Lower leg skin (tissue), 4 donors: ENCODE results near the gene SELENOM. TPM values are rescaled to one million over a fixed set of nuclear protein-coding genes. Genes with fewer than 3 reads are reported as not detected.

ENCODE experiments used
- DNase-seq, 2 donors: peaks; one replicate each; pipeline ENCODE4 v3.0.0-alpha.2; 2019; ENCODE audit warnings: low spot score in 2 of 2
- H3K4me3 ChIP-seq: fragments of 200-600 bp; sonication (generic); 2 replicates; pipeline ENCODE4 v1.5.1; 2017; ENCODE audit warnings: mild to moderate bottlenecking, low read depth; ENCODE audit not compliant: poor library complexity, severe bottlenecking
- POLR2A ChIP-seq, 2 donors: fragments of 450-650 bp; IDR thresholded peaks; one replicate each; pipeline ENCODE4 v1.6.1; 2016 to 2017; ENCODE audit warnings: antibody characterized with exemption in 2 of 2, mild to moderate bottlenecking in 1 of 2, moderate library complexity in 1 of 2
- WGBS, 2 donors: methylation state at CpG; one replicate each; pipeline ENCODE4 v1.1.5; 2018; 5-methylcytosine and 5-hydroxymethylcytosine counted together
- intact Hi-C: fragments of 100-400 bp; cut with DNase I; formaldehyde crosslinking; loops from one replicate; pipeline ENCODE4 v1.15.0; 2023; ENCODE audit warnings: low total_unique reads
- total RNA-seq, 4 donors: library from RNA; depleted of rRNA; stranded (reverse); fragments of >200 nt; gene quantifications; one replicate each; pipeline ENCODE4 v1.1.0, GENCODE V29; 2016
- TF ChIP-seq, protein P1 (sequence below), 3 donors: fragments of 450-650 bp; IDR thresholded peaks; one replicate each; pipeline ENCODE4 v1.5.1; 2016; ENCODE audit warnings: antibody characterized with exemption in 3 of 3, mild to moderate bottlenecking in 3 of 3, moderate library complexity in 2 of 3

The SELENOM gene
- total RNA-seq, 4 donors from 2014 or later: 66.6 to 164 (median 92.8) TPM

DNA sequence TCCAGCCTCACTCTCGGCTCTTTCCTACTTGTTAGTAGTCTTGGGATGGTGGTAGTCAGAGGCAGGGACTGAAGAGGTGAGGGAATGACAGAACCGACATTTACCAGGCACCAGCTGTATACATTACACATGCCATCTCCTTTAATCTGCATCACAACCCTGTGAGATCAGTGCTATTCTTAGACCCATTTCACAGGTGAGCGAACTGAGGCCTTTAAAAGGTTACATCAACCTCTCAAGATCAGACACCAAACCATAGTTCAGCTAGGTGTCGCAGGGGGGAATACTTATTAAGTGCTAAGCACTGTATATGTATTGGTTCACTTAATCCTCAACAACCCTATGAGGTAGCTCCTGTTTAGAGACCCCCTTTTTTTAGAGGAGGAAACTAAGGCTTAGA lies 27.3 kb upstream of the SELENOM start:
- no peak for DNase-seq
- TF ChIP-seq, protein P1, sequence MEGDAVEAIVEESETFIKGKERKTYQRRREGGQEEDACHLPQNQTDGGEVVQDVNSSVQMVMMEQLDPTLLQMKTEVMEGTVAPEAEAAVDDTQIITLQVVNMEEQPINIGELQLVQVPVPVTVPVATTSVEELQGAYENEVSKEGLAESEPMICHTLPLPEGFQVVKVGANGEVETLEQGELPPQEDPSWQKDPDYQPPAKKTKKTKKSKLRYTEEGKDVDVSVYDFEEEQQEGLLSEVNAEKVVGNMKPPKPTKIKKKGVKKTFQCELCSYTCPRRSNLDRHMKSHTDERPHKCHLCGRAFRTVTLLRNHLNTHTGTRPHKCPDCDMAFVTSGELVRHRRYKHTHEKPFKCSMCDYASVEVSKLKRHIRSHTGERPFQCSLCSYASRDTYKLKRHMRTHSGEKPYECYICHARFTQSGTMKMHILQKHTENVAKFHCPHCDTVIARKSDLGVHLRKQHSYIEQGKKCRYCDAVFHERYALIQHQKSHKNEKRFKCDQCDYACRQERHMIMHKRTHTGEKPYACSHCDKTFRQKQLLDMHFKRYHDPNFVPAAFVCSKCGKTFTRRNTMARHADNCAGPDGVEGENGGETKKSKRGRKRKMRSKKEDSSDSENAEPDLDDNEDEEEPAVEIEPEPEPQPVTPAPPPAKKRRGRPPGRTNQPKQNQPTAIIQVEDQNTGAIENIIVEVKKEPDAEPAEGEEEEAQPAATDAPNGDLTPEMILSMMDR (IDR thresholded peaks at IDR 0.05): no peak
- no peak for TF ChIP-seq POLR2A (IDR thresholded peaks at IDR 0.05)
- intact Hi-C loops: no loop called here
- no peak overlapping the region for H3K4me3 ChIP-seq
- 75 to 85% methylated on average over 4 of the region's 4 CpGs for WGBS, 2 donors

GRCh38 chr22:31133911-31134310 lies 26.5 kb upstream of the SELENOM start:
- 91 to 92% methylated on average over 13 to 16 of the region's 19 CpGs for WGBS, 2 donors
- no peak overlapping the region for H3K4me3 ChIP-seq
- TF ChIP-seq, protein P1 (IDR thresholded peaks at IDR 0.05): no peak
- TF ChIP-seq POLR2A (IDR thresholded peaks at IDR 0.05): no peak
- intact Hi-C loops: no loop called here
- DNase-seq: no peak

DNA sequence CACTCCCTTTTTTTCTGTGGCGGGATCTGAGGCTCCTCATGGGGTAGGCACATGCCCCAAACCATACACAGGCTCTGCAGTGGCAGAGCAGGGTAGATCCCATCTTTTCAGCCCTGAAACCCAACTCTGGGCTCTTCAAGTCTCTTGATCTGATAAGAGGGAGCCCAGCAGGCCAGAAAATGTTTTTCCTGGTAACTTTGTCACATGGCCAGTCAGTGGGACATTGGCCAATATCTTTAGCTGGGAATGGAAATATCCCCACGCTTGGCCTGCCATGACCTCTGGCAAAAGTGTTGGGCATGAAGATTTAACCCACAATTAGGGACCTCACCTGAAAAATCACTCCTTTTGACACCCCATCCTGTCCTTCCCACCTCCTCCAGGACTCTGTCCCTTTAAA lies 23.5 kb upstream of the SELENOM start:
- no peak for DNase-seq
- WGBS, 2 donors: 79 to 91% methylated on average over 2 of the region's 2 CpGs
- H3K4me3 ChIP-seq: no peak overlapping the region
- TF ChIP-seq, protein P1 (IDR thresholded peaks at IDR 0.05): no peak
- no peak for TF ChIP-seq POLR2A (IDR thresholded peaks at IDR 0.05)
- intact Hi-C loops: no loop called here

DNA sequence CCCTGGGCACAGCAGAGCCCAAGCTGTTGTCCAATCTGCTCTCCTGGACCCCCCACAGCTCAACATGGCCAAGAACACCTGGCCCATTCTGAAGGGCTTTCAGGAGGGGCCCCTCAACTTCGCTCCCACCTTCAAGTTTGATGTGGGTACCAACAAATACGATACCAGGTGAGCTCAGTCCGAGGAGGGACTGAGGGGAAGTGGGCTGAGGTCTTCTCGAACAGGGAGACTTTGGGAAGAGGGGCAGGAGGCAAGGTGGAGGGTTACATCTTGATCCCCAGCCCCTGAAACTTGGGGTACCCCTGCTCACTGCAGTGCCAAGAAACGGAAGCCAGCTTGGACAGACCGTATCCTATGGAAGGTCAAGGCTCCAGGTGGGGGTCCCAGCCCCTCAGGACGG lies 20.8 kb upstream of the SELENOM start:
- no peak for TF ChIP-seq POLR2A (IDR thresholded peaks at IDR 0.05)
- TF ChIP-seq, protein P1 (IDR thresholded peaks at IDR 0.05): no peak
- no peak overlapping the region for H3K4me3 ChIP-seq
- DNase-seq: no peak
- WGBS, 2 donors: 87 to 91% methylated on average over 7 of the region's 7 CpGs
- intact Hi-C loops: no loop called here

DNA sequence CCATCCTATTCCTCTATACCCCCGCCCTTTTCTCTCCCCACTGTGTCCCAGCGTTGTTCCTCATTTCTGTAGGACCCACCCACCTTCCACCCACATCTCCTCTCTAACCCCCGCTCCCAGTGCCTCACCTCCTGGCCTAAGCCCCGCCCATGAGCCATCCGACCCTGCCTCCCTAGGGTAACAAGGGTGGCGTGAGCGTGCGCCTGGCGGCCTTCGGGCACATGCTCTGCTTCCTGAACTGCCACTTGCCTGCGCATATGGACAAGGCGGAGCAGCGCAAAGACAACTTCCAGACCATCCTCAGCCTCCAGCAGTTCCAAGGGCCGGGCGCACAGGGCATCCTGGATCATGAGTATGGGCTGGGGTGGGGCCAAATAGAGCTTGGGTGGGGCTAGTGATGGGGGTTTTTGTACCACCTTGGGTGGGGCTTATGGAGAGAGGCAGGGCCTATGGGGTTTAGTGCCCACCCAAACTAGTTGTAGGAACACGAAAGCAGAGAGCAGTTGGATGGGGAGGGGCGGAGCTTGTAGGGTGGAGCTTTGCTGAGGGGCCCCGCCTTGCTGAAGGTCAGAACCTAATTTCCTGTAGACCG lies 19.9 kb upstream of the SELENOM start:
- H3K4me3 ChIP-seq: no peak overlapping the region
- no peak for DNase-seq
- intact Hi-C loops: no loop called here
- WGBS, 2 donors: 37 to 57% methylated on average over 19 of the region's 19 CpGs
- no peak for TF ChIP-seq POLR2A (IDR thresholded peaks at IDR 0.05)
- TF ChIP-seq, protein P1 (IDR thresholded peaks at IDR 0.05): no peak

DNA sequence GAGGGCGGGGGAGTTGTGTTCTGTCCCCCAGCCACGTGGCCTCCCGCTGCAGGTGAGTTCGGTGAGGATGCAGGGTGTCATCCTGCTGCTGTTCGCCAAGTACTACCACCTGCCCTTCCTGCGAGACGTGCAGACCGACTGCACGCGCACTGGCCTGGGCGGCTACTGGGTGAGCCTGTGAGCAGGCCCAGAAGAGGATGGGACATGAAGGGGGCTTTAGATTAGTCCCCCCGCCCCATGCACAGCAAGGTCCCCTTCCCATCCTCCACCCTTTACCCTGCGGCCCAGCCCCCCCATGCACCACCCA lies 19.5 kb upstream of the SELENOM start:
- no peak for DNase-seq
- H3K4me3 ChIP-seq: no peak overlapping the region
- WGBS, 2 donors: 87 to 88% methylated on average over 9 to 13 of the region's 13 CpGs
- intact Hi-C loops: no loop called here
- no peak for TF ChIP-seq POLR2A (IDR thresholded peaks at IDR 0.05)
- TF ChIP-seq, protein P1 (IDR thresholded peaks at IDR 0.05): no peak
